IPS-18c (cell line): ENCODE results near the gene FKRP.
"Not testable (repeated sequence)": the region's sequence is repeated elsewhere in the genome, so short reads cannot be mapped to it uniquely, and the experiment has no call there.

ENCODE experiments used
- H3K4me3 ChIP-seq: 2 replicates; pipeline ENCODE4 v1.7.0; 2013; ENCODE audit warnings: low read depth, mild to moderate bottlenecking, low read length, moderate library complexity; ENCODE audit not compliant: insufficient read depth
- H3K9me3 ChIP-seq: one replicate; pipeline ENCODE4 v1.6.1; 2013; ENCODE audit warnings: mild to moderate bottlenecking, low read length, moderate library complexity; ENCODE audit not compliant: control insufficient read depth, insufficient read depth

Gene FKRP

DNA sequence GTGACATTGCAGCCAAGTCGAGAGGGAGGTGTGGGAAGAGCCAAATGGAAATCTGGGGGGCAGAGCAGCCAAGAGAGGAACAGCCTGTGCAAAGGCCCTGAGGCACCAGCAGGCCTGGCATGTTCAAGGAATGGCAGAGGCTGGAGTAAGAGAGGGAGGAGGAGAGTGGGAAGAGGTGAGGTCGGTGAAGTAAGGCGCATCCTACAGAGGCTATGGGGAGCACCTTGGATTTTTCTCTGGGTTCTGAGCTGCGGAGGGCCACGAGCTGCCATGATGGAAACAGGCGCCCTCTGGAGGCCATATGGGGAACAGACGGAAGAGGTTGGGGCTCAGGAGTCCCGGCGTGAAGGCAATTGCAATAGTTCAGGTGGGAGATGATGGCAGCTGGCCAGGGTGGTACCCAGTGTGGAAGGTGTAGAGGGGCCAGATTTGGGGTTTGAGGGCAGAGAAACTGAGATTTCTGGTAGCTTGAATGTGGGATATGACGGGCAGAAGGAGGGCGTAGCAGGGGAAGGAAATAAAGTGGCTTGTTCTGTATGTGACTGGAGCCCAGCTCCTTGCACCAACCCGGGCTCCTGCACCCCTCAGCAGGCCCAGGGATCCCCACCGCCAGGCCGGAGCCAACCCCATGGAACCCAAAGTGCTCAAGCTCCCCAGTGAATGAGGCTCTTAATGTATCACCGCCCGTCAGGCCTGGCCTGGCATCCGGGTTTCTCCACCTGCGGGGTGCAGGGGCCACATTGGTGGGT lies 20.9 kb downstream of the FKRP start:
- Histone ChIP-seq H3K4me3 (no peak overlapping the region), H3K9me3 (no peaks in the 10 kb centered on the region)

DNA sequence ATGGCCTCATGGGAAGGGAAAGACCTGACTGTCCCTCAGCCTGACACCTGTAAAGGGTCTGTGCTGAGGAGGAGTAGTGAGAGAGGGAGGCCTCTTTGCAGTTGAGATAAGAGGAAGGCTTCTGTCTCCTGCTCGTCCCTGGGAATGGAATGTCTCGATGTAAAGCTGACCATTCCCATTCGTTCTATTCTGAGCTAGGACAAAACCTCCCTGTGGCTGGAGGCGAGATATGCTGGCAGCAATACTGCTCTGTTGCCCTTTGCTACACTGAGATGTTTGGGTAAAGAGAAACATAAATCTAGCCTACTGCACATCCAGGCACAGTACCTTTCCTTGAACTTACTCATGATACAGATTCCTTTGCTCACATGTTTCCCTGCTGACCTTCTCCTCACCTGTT lies 22.9 kb downstream of the FKRP start:
- not testable (repeated sequence) for H3K9me3 ChIP-seq, H3K4me3 ChIP-seq

DNA sequence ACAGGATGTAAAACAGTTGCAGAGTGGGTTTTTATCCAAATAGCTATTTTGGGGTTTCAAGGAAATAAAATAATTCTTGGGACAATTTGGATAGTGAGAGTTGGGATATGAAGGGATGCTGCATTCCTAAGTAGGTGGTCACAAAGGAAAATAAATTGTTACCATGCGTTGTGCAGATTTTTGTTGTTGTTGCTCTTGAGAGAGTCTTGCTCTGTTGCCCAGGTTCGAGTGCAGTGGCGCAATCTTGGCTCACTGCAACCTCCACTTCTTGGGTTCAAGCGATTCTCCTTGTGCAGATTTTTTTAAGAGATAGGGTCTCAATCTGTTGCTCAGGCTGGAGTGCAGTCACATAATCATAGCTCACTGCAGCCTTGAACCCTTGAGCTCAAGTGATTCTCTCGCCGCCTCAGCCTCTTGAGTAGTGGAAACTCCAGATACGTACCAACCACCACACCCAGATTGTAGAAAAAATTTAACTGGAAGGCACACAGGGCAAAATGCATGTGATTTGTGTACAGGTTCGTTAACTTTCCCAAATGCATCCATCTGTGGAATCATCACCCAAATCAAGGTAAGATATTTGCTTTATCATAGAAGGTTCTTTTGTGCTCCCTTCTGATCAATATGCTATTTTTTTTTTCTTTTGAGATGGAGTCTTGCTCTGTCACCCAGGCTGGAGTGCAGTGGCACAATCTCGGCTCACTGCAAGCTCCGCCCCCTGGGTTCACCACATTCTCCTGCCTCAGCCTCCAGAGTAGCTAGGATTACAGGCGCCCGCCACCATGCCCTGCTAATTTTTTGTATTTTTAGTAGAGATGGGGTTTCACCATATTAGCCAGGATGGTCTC lies 26.5 kb downstream of the FKRP start:
- Histone ChIP-seq H3K9me3 (no peaks in the 10 kb centered on the region), H3K4me3 (no peak overlapping the region)

DNA sequence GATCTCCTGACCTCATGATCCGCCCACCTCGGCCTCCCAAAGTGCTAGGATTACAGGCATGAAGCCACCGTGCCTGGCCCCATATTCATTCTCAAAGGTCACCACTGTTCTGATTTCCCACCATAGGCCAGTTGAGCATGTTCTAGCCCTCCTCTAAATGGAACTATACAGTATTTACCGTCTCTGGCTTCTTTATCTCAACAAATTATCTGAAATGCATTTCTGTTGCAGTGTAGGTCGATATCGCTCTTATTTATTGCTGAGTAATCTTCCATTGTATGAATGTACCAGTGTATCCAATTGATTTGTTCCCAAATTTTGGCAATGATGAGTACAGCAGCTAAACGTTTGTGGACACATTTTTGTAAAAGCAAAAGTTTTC lies 27.2 kb downstream of the FKRP start:
- no peak overlapping the region for H3K4me3 ChIP-seq
- no peaks in the 10 kb centered on the region for H3K9me3 ChIP-seq

GRCh38 chr19:46775642-46776258 lies 29.9 kb downstream of the FKRP start:
- peaks cover 2% of the 10 kb centered on the region for H3K9me3 ChIP-seq
- no peak overlapping the region for H3K4me3 ChIP-seq

- Histone ChIP-seq H3K4me3 (no peak overlapping the region), H3K9me3 (peaks cover 2% of the 10 kb centered on the region)
These were observed 31.4 kb downstream of the FKRP start for GRCh38 chr19:46776927-46777911.

DNA sequence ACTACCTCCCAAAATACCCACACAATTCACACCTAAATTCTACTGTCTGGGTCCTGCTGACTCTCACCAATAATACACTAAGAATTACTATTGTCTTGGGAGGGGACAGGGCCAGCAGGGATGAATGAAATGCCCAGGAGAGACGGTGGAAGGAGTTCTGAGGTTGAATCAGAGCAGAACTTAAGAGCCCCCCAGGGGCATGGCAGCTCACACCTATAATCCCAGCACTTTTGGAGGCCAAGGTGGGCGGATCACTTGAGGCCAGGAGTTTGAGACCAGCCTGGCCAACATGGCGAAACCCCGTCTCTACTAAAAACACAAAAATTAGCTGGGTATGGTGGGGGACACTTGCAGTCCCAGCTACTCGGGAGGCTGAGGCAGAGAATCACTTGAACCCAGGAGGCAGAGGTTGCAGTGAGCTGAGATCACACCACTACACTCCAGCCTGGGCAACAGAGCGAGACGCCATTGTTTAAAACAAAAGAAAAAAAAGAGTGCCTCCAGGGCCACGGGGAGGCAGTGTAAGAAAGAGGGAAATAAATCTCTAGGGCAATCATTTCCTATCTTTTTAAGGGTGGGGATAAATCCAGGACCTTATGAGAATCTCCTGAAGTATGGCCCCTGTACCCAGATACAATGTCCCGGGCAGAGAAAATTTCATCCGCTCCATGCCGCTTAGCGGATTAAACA lies 32.2 kb downstream of the FKRP start:
- H3K4me3 ChIP-seq, H3K9me3 ChIP-seq: not testable (repeated sequence)

DNA sequence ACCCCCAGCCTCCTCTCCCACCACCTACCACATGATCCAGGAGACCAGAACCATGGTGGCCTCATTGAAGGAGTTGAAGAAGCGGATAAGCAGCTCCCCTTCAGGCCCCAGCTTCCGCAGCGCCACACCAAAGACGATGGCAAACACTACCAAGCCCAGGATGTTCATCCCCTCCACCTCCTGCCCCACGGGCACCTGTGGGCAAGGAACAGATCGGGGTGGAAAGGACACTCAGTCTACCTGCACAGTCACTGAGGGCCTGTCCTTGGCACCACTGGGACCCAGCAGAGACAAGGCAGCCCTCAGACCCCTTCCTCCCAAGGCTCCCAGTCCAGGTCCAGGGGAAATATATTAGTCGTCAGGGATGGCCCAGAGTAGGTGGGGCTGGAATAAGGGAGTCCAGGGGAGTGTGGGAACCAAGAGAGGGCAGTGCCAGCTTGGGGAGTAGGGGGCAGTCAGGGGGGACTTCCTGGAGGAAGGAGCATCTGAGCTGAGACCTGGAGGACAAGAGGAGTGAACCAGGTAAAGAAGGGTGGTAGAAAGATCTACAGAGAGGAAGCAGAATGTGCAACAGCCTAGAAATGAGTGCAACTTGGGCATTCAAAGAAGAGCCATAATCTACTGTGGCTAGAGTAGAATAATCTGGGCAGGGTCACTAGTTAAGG lies 36.6 kb downstream of the FKRP start:
- Histone ChIP-seq H3K9me3 (peaks cover 2% of the 10 kb centered on the region), H3K4me3 (no peak overlapping the region)

GRCh38 chr19:46783670-46784069 lies 37.8 kb downstream of the FKRP start:
- Histone ChIP-seq H3K4me3 (peak overlapping the region; percentile 86; the same call in 1 of the 2 replicates), H3K9me3 (peaks cover 2% of the 10 kb centered on the region)

DNA sequence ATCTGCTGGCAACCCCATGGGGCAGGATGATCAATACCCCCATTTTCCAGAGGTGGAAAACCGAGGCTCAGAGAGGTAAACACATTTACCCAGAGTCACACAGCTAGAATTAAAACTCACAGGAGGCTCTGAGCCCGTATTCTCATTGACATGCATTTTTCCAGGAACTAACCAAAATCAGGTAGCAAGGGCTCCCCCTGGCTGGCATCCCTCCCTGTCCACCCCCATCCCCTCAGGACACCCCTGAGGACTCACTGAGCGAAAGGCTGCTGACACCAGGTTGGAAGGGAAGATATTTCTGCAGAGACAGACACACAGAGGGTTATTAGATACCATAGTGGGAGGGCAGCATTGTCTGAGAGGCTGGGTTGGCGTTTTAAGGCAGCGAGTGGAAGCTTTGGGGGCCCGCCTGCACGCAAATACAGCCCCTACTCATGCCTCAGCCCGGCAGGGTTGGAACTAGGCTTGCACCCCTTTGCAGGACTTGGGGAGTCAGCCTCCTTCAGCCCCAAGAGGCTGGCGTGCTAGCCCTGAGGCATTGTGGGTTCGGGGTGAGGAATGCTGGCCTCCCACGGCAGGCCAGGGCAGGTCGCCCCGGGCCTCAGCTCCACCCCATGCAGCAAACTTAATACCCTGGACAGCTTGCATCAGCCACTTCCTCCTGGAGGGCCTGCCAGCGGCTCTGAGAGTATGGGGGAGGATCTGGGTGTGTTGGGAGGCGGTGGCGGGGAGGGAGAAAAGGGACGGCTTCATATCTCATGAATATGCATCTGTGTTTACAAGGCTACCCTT lies 38.6 kb downstream of the FKRP start:
- H3K4me3 ChIP-seq: peak overlapping the region; percentile 86; the same call in 1 of the 2 replicates
- no peaks in the 10 kb centered on the region for H3K9me3 ChIP-seq

DNA sequence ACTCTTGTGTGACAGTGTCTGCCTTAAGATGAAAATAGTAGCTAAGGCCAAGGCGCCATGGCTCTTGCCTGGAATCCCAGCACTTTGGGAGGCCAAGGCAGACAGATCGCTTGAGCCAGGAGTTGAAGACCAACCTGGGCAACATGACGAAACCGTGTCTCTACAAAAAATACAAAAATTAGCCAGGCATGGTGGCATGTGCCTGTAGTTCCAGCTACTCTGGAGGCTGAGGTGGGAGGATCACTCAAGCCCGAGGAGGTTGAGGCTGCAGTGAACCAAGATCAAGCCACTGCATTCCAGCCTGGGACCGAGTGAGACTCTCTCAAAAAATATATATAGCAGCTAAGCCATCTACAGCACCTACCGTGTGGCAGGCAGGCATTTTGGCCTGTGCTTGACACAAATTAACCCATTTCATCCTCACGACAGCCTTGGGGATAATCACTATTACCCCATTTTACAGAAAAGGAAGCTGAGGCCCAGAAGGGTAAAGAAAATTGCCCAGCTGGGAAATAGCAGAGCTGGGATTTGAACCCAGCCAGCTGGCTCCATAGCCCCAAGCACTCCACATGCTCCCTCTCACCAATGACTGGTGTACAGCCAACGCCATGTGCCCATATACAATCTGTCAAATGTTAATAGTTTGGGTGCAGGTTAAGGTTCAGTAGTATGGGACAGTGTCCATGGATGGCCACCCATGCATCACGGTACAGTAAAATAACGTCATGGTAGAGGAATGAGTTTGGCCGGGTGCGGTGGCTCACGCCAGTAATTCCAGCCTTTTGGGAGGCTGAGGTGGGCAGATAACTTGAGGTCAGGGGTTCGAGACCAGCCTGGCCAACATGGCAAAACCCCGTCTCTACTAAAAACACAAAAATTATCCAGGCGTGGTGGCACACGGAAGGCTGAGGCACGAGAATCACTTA lies 39.5 kb downstream of the FKRP start:
- Histone ChIP-seq H3K9me3 (no peaks in the 10 kb centered on the region), H3K4me3 (peak overlapping the region; percentile 86)

GRCh38 chr19:46785980-46786235 lies 40.1 kb downstream of the FKRP start:
- Histone ChIP-seq H3K4me3 (peak overlapping the region; percentile 86), H3K9me3 (no peaks in the 10 kb centered on the region)

GRCh38 chr19:46786236-46787039 lies 40.6 kb downstream of the FKRP start:
- H3K4me3 ChIP-seq: peak overlapping the region; percentile 86
- no peaks in the 10 kb centered on the region for H3K9me3 ChIP-seq

DNA sequence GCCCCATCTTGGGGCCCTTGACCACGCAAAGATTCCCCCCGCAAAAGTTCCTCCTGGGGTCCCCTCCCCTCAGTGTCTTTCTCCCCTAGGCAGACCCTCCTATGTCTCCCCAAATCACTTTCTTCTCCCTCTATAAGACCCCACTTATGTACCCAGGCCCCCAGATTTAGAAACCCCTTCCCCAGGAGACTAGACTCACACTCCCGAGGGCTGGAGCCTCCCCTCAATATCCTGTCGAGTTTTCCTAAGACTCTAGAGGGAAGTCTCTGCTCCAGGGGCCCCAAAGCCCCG lies 41.1 kb downstream of the FKRP start:
- Histone ChIP-seq H3K4me3 (peak overlapping the region; percentile 86), H3K9me3 (no peaks in the 10 kb centered on the region)
